ENCODE measurements around the gene NKD2.
A peak's percentile ranks its signal among the peaks of the same experiment; 100 is the strongest.
"Not testable (repeated sequence)": the region's sequence is repeated elsewhere in the genome, so short reads cannot be mapped to it uniquely, and the experiment has no call there.

The NKD2 gene

GRCh38 chr5:1008451-1009358 lies at the start of gene NKD2:
Gene NKD2 (plus strand): TSS chr5:1008802. CDS start chr5:1009058, 256 bp downstream.
- peak in 1 of 2 experiments; percentile 19 for DNase-seq

- no peak for DNase-seq
Observed at GRCh38 chr5:959581-960531, 48.7 kb upstream of the NKD2 start.

- DNase-seq, result no peak
Observed at GRCh38 chr5:960551-960950, 48.1 kb upstream of the NKD2 start.

- DNase-seq, result no peak
Observed at GRCh38 chr5:961002-961710, 47.4 kb upstream of the NKD2 start.

GRCh38 chr5:961711-962240 lies 46.8 kb upstream of the NKD2 start:
- DNase-seq, result no peak

DNA sequence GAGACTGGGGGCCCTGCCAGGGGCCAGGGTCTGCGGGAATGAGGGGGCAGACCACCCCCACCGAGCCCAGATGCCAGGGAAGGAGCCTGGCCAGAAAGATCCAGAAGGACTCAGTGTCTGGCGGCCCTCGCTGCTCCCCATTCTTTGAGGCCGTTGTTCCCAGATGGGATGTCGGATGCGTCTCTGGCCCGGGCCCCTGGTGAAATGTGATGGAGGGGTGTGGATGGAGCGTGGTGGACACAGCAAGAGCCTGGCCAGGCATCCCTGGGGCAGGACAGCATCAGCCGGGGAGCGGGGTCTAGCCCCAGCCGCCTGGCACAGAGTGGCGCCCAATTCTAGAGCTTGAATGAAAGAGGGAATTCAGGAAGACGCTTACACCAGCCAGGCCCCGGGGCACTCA lies 46.2 kb upstream of the NKD2 start:
- no peak for DNase-seq

DNA sequence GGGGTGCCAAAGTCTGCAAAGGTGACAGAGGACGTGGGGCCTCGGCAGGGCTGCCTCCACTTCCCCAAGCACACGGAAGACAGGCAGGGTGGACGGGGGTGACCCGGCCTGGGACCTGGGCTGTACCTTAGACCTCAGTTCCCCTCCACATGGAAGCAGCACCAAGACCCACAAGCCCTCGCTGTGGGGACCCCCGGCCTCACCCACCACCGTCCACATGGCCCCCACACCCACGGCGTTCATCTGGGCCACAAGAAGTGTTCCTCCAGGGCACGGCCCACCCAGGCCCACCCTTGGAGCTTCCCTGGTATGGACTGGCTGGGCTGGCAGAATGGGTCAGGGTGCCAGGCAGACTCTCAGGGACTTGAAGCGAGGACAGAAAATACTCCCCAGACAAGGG lies 45.8 kb upstream of the NKD2 start:
- DNase-seq, result no peak

DNA sequence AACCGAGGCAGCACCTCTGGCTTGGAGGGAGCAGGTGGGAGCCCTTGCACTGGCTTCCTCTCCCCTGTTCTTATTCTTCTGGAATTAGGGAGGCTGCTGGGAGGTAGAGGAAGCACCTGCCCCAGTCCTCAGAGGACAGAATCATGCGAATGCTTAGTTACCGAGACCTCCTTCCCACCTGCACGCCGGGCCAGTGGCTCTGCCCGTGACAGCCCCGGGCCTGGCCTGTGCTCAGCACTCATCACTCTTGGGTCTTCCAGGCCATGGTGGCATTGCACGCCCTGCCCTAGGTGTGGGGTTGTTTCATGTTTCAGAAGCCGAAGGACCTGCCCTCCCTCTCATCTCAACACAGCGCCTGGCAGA lies 45.3 kb upstream of the NKD2 start:
- no peak for DNase-seq

- DNase-seq, result no peak
Observed at GRCh38 chr5:963673-964531, 44.7 kb upstream of the NKD2 start.

GRCh38 chr5:964821-965220 lies 43.8 kb upstream of the NKD2 start:
- DNase-seq, result no peak

DNA sequence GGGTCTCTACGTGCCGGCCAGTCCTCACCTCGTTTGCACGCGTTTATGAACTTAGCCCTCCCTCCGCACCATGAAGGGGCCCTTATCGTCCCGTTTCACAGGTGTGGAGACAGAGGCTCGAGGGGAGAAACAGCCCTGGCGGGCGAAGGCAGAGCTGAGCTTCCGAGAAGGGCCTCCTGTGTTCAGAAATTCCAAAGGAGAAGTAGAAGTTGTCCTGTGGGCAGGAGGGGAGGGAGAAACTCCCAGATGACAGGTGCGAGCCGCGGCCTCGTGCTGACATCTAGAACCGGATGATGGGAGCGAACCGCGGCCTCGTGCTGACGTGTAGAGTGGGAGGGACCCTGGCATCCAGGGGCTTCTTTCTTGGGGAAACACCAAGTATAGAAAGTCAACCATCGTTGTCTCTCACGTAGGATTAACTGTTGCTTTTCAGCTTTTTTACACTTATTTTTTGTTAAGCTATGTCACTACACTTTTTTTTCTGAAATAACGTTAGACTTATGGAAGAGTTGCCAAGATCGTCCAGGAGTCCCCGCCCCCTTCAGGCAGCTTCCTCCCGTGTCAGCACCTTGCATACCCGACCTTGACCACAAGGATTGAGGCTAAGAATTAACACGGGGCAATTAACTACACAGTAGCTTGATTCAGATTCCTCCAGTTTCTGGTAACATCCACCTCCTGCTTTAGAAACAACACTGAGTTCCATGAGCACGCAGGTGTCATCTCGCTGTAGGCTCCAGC lies 42.8 kb upstream of the NKD2 start:
- no peak for DNase-seq

DNA sequence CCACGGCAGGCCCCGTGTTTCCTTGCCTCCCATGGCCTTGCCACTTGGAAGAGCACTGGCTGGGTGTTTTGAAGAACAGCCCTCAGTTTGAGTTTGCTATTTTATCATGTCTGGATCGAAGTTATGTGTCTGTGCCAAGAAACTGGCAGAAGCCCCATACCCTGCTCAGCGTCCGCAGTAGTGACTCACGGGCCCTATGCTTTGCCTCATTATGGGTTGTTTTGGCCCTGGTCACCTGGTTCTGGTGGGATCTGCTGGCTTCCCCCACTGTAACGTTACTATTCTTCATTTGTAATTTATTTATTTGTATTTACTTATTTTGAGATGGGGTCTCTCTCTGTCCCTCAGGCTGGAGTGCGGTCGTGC lies 42.3 kb upstream of the NKD2 start:
- DNase-seq, result no peak

GRCh38 chr5:966941-967340 lies 41.7 kb upstream of the NKD2 start:
- DNase-seq, result no peak

DNA sequence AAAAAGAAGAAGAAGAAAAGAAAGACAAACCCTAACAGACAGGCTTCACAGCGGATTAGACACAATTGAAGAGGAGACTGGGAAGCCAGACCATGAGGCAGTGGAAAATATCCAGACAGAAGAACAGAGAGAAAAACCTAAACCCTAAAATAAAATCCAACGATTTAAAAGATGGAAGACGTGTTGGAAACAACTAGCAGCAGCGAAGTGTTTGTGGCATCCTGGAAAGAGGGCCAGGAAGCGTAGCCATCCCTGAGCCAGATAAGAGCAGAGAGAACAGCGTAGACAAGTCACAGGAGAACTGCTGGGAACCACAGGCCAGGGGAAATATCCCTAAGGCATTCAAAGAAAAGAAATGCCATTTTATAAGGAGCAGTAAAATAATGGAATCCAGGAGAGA lies 39.7 kb upstream of the NKD2 start:
- no peak for DNase-seq

DNA sequence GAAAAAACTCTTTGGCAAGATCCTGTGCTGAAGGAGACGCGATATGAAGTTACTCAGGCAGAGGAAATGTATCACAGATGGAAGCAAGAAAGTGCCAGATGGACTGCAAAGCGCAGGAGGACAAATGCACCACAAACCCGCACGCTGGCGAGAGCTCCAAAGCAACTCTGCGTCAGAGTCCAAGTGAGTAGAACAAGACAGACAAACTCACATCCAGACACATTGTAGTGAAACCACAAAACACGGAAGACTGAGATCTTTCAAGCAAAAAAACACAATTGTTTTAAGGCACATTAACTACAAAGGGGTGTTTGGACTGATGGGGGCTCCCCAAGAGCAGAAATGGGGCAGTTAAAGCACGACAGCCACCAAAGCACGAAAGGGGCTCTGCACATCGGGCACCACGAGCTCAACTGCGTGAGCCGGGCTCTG lies 39.2 kb upstream of the NKD2 start:
- DNase-seq, result no peak

GRCh38 chr5:972575-972974 lies 36.0 kb upstream of the NKD2 start:
- DNase-seq, result not testable (repeated sequence)

DNA sequence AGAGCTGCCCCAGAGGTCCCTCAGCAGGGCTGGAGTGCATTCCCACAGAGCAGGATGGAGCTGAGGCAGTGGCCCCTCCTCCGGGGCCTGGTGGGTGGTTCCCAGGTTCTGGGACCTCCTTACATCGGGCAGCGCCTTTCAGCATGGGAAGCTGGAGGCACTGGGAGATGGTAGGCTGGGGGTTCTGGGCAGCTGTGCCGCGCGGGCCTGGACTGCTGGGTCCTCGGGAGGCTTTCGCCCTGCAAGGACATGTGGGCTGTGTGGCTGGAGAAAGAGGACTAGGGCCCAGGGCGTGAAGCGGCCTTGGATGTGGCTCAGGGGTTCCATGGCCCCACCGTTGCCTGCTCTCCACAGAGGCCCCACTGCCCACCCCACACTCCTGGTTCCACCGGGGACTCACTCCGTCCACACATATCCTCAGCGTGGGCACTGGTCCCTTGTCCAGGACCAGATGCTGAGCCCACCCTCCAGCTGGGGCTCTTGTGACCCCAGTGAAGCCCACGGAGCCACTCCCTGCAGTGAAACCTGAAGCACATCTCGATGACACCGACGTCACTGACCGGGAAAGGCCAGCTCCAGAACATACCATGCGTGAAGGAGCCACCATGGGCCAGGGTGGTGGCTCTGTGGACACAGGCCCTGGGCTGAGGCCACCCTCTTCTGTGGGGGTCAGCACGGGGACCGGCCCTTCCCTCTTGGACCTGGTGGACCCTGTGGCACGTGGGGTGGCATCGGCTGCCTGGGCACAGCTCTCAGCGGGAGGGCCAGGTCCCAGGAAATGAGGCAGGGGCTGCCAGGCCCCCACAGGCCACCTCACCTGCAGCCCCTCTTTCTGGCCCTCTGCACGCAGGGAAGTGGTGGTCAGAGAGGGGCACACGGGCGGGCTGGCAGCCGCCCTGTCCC lies 31.5 kb upstream of the NKD2 start:
- no peak for DNase-seq

- no peak for DNase-seq
Observed at GRCh38 chr5:978054-978453, 30.5 kb upstream of the NKD2 start.

- DNase-seq, result no peak
Observed at GRCh38 chr5:978693-979092, 29.9 kb upstream of the NKD2 start.
